Lower leg skin (tissue), 3 donors: ENCODE data around the gene CYS1.

Source experiments
- POLR2A ChIP-seq, 2 donors: fragments of 450-650 bp; IDR thresholded peaks; one replicate each; pipeline ENCODE4 v1.6.1; 2016 to 2017; ENCODE audit warnings: antibody characterized with exemption in 2 of 2, mild to moderate bottlenecking in 1 of 2, moderate library complexity in 1 of 2
- TF ChIP-seq, protein P1 (sequence below), 3 donors: fragments of 450-650 bp; IDR thresholded peaks; one replicate each; pipeline ENCODE4 v1.5.1; 2016; ENCODE audit warnings: antibody characterized with exemption in 3 of 3, mild to moderate bottlenecking in 3 of 3, moderate library complexity in 2 of 3

DNA sequence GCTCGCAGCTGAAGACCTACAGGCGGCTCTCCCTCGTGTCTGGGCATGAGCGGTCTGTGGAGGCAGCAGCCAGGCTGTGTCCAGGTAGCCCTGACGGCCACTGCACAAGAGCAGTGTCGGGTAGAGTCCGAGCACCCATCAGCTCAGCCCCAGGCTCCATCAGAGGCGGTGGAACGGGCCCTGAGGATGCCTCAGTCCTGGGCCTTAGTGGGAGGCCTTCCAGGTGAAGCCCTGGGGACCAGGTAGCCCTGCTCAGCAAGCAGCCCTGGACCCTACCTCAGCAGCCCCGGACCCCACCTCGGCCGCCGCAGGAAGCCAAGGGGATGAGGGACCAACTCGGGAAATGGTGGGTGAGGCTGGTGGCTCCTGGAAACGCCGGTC is 58.2 kb downstream of the CYS1 start:
- TF ChIP-seq, protein P1, sequence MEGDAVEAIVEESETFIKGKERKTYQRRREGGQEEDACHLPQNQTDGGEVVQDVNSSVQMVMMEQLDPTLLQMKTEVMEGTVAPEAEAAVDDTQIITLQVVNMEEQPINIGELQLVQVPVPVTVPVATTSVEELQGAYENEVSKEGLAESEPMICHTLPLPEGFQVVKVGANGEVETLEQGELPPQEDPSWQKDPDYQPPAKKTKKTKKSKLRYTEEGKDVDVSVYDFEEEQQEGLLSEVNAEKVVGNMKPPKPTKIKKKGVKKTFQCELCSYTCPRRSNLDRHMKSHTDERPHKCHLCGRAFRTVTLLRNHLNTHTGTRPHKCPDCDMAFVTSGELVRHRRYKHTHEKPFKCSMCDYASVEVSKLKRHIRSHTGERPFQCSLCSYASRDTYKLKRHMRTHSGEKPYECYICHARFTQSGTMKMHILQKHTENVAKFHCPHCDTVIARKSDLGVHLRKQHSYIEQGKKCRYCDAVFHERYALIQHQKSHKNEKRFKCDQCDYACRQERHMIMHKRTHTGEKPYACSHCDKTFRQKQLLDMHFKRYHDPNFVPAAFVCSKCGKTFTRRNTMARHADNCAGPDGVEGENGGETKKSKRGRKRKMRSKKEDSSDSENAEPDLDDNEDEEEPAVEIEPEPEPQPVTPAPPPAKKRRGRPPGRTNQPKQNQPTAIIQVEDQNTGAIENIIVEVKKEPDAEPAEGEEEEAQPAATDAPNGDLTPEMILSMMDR (IDR thresholded peaks at IDR 0.05) = no peak
- no peak for TF ChIP-seq POLR2A (IDR thresholded peaks at IDR 0.05)
